NCI-H1105 (cell line): Measurements from ENCODE around the gene ELFN1.

Experiments used
- DNase-seq: peaks from one replicate; lab custom pipeline; 2025; lab: John Stamatoyannopoulos, UW

Gene ELFN1

DNA sequence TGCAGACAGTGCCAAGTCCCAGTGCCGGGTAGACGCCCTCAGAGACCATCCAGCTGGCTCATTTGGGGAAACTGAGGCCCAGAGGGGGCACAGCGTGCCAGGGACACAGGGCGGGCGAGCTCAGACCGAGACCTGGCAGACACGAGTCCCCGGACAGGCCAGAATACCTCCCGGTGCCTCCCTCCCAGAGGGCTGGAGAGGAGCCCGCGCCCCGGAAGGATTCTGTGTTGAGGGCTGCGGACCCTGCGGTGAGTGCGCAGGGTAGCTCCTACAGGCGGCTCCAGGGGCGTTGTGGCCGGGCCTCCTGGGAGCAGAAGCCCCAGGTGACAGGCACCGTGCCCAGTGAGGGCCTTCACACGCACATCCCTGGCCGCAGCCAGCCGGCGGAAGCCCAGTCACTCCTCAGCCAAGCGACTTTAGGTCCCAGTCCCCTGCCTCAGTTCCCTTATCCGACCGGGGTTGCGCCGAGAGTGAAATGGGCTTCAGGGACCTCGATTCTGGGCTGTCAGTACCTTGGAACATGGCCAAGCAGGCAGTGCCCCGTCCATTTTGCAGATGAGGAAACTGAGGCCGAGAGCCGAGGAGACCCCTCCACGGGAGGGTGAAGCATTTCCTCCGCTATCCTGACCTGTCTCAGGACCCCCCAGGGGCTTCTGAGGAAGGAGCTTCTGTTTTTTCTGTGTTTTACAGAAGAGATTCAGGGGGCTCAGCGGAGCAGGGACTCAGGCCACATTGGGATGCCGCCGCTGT is 73.6 kb downstream of the ELFN1 start:
- DNase-seq: no peak

DNA sequence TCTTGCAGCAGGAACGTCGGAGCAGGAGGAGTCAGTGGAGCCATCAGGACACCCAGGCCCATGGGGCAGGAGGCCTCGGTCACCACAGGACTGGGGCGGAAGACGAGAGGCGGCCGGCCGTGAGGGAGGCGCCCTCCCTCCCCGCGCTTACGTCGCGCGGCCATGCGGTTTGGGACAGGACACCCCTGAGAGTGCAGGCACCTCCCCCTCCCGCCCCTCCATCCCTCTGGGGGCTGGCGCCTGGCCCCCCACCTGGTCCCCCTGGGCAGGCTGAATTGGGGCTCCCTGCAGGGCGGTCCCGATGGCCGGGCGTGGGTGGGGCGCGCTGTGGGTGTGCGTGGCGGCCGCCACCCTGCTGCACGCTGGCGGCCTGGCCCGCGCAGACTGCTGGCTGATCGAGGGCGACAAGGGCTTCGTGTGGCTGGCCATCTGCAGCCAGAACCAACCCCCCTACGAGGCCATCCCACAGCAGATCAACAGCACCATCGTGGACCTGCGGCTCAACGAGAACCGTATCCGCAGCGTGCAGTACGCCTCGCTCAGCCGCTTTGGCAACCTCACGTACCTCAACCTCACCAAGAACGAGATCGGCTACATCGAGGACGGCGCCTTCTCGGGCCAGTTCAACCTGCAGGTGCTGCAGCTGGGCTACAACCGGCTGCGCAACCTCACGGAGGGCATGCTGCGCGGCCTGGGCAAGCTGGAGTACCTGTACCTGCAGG is 74.4 kb downstream of the ELFN1 start:
- no peak for DNase-seq

- DNase-seq: no peak
These were observed 75.0 kb downstream of the ELFN1 start for GRCh38 chr7:1745018-1745532.

DNA sequence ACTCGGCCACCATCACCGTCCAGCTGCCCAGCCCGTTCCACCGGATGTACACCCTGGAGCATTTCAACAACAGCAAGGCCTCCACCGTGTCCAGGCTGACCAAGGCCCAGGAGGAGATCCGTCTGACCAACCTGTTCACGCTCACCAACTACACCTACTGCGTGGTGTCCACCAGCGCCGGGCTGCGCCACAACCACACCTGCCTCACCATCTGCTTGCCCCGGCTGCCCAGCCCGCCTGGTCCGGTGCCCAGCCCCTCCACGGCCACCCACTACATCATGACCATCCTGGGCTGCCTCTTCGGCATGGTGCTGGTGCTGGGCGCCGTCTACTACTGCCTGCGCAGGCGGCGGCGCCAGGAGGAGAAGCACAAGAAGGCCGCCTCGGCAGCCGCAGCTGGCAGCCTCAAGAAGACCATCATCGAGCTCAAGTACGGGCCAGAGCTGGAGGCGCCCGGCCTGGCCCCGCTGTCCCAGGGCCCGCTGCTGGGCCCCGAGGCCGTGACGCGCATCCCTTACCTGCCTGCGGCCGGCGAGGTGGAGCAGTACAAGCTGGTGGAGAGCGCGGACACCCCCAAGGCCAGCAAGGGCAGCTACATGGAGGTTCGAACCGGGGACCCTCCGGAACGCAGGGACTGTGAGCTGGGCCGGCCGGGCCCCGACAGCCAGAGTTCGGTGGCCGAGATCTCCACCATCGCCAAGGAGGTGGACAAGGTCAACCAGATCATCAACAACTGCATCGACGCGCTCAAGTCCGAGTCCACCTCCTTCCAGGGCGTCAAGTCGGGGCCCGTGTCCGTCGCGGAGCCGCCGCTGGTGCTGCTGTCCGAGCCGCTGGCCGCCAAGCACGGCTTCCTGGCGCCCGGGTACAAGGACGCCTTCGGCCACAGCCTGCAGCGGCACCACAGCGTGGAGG is 75.8 kb downstream of the ELFN1 start:
- no peak for DNase-seq

DNA sequence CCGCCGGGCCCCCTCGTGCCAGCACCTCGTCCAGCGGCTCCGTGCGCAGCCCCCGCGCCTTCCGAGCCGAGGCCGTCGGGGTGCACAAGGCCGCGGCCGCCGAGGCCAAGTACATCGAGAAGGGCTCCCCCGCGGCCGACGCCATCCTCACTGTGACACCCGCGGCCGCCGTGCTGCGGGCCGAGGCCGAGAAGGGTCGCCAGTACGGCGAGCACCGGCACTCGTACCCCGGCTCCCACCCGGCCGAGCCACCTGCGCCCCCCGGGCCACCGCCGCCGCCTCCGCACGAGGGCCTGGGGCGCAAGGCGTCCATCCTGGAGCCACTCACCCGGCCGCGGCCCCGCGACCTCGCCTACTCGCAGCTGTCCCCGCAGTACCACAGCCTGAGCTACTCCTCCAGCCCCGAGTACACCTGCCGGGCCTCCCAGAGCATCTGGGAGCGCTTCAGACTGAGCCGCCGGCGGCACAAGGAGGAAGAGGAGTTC is 76.5 kb downstream of the ELFN1 start:
- DNase-seq: no peak

GRCh38 chr7:1747004-1747801 is 77.1 kb downstream of the ELFN1 start:
- no peak for DNase-seq

DNA sequence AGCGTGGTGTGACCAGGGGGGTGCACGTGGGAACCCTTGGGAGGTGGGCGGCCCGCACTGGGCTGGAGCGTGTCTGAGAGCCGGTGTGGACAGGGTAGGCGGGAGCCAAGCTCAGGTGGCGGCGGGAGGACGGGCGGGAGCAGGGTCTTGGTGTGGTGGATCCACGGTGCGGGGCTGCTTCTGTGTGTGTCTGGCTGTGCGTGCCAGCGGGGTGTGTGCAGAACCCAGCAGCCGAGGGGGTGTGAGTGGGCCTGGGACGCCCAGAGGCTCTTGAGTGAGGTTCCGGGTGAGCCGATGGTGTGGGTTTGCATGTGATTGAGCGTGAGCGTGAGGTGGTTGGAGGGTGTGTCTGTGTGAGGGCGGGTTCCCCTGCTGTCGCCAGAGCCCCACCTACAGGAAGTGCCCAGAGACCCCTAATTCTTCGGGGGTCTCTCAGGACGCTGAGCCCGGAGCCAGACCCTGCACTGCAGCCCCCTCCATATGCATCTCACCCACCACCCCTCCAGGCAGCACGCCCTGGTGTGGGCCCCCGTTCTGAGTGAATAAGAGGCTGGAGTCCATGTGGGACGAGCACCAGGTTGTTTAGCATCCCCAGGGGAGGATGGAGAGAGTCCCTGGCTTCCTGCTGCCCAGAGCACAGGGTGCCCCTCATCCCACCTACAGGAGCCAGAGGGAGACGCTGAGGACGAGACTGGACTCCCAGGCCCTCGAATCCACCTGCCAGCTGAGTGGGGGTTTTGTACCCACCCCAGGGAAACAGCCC is 78.2 kb downstream of the ELFN1 start:
- DNase-seq: no peak

DNA sequence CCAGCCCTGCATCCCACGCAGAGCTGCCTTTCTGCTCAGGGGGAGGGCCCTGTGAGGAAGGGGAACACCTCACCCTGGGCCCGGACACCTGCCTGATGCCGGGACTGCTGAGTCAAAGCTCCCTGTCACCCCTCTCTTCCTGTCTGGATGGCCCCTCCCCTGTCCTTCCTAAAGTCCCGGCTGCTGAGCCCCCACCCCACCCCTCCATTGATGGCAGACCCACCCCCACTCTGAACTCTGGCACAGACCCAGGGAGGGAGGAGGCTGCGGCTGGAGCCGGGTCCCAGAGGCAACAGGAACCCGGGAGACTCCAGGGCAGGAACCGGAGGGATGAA is 78.7 kb downstream of the ELFN1 start:
- no peak for DNase-seq

DNA sequence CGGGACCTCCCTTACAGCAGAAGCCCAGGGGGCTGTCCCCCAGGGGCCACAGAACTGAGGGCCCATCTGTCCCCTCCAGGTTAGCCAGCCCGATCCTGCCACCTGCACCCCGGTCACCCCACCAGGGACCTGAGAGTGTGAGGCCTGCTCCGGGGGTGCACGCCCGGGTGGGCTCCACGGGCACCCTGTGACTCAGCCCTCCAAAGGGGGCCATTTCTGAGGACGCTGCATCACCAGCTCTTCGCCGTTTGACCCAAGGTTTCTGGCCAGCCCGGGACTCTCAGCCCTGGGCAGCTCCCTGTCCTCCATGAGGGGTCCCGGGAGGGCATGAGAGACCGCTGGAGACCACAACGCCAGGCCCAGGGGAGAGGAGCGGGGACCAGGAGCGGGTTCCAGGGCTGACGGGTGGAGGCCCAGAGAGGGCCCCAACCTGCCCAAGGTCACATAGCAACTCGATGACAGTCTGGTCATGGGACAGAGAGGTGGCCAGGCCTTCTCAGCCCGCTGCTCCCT is 79.3 kb downstream of the ELFN1 start:
- no peak for DNase-seq

GRCh38 chr7:1749864-1750466 is 79.9 kb downstream of the ELFN1 start:
- DNase-seq: no peak

GRCh38 chr7:1750541-1751021 is 80.5 kb downstream of the ELFN1 start:
- no peak for DNase-seq

GRCh38 chr7:1752111-1752510 is 82.0 kb downstream of the ELFN1 start:
- DNase-seq: no peak

GRCh38 chr7:1752771-1753563 is 82.9 kb downstream of the ELFN1 start:
- DNase-seq: no peak

DNA sequence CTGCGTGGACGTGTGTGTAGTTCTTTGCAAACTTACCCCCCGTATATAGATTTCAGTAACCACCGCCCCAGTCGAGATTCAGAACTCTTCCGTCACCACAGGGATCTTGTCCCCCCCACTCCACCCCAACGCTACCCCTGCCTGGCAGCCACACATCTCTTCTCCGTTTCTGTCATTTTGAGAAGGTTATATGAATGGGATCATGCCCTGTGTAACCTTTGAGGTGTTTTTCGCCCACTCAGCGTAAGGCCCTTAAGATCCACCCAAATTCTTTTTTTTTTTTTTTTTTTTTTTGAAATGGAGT is 83.4 kb downstream of the ELFN1 start:
- no peak for DNase-seq

- no peak for DNase-seq
These were observed 84.3 kb downstream of the ELFN1 start for GRCh38 chr7:1754345-1754908.

DNA sequence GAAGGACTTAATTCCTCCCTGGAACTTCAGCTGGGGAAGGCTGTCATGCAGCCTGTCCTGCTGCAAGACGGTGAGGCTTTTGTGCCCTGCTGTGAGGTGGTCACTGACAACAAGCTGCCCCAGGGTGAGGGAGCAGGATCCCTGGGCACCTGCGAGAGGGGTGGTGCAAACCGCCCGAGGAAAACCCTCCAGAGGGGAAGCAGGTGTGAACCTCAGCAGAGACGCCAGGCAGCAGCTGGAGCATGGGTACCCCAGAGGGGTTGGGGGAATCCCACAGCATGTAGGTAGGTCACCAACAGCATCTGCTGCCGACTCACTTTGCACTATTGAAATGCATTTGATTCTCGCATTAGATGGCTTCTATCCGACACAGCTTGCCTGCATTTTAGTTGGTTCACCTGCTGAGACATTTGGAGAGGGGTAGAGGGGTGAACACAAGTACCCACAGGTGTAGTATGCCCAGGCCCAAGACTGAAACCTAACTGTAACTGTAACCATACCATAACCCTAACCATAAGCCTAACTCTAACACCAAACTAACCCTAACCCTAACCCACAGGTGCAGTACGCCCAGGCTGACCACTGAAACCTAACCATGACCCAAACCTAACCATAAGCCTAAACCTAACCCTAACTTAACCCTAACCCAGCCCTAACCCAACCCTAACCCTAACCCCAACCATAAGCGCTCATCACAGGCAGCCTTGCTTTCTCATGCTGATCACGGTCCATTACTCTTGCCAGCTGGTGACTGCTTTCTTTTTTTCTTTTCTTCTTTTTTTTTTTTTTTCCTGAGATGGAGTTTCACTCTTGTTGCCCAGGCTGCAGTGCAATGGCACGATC is 85.9 kb downstream of the ELFN1 start:
- DNase-seq: no peak

GRCh38 chr7:1757601-1758000 is 87.5 kb downstream of the ELFN1 start:
- no peak for DNase-seq
